ENCODE data around the gene CHST12. TPM values are rescaled to one million over a fixed set of nuclear protein-coding genes. Genes with fewer than 3 reads are reported as not detected.

Gene CHST12
- total and polyA plus RNA-seq, 8 donors = 11.7 to 27.1 (median 15.0) TPM

GRCh38 chr7:2496375-2496774 is 93.0 kb downstream of the CHST12 start:
- Histone ChIP-seq H3K27ac (no peak overlapping the region), H3K9me3 (no peaks in the 10 kb centered on the region), H3K27me3 (peaks cover 0 to 37% of the 10 kb centered on the region in 2 donors), H3K4me3 (no peak overlapping the region), H3K4me1 (peaks cover 0 to 14% of the 10 kb centered on the region in 2 donors), H3K36me3 (no peaks in the 10 kb centered on the region)
- intact Hi-C loops (cut with DNase I) = no loop called here
- ATAC-seq (no peak), DNase-seq (no peak)
- TF ChIP-seq CTCF (IDR thresholded peaks at IDR 0.05) = no peak

- H3K27me3 ChIP-seq = peaks cover 0 to 37% of the 10 kb centered on the region in 2 donors
- ATAC-seq = no peak
- no peak overlapping the region for H3K27ac ChIP-seq
- no peaks in the 10 kb centered on the region for H3K9me3 ChIP-seq
- peaks cover 0 to 14% of the 10 kb centered on the region in 2 donors for H3K4me1 ChIP-seq
- H3K4me3 ChIP-seq = no peak overlapping the region
- intact Hi-C loops (cut with DNase I) = no loop called here
- no peak for DNase-seq
- no peak for TF ChIP-seq CTCF (IDR thresholded peaks at IDR 0.05)
- H3K36me3 ChIP-seq = no peaks in the 10 kb centered on the region
Measured at GRCh38 chr7:2497065-2497464, 93.7 kb downstream of the CHST12 start.

- Histone ChIP-seq H3K9me3 (no peaks in the 10 kb centered on the region), H3K27ac (no peak overlapping the region), H3K27me3 (peaks cover 0 to 37% of the 10 kb centered on the region in 2 donors), H3K4me1 (peaks cover 0 to 14% of the 10 kb centered on the region in 2 donors), H3K36me3 (no peaks in the 10 kb centered on the region), H3K4me3 (no peak overlapping the region)
- intact Hi-C loops (cut with DNase I) = no loop called here
- no peak for TF ChIP-seq CTCF (IDR thresholded peaks at IDR 0.05)
- ATAC-seq (no peak), DNase-seq (peak in 2 of 4 donors; percentile 62 to 81)
Measured at GRCh38 chr7:2497500-2498336, 94.3 kb downstream of the CHST12 start.

Other genes with a start within 250 kb of the CHST12 start
- 10 to 100 TPM; 50.9 to 58.8 TPM for gene MAD1L1, start 170.7 kb upstream of the CHST12 start, total RNA-seq
- 10 to 100 TPM; 21.4 to 23.8 (median 22.1) TPM for gene MAD1L1, start 170.7 kb upstream of the CHST12 start, polyA plus RNA-seq (ENCODE audit: insufficient read length in 6 of 6)
- gene MRM2, start 161.4 kb upstream of the CHST12 start, total RNA-seq = 10 to 100 TPM; 23.0 to 25.7 TPM
- gene MRM2, start 161.4 kb upstream of the CHST12 start, polyA plus RNA-seq (ENCODE audit: insufficient read length in 6 of 6) = 10 to 100 TPM; 27.2 to 36.6 (median 32.3) TPM
- gene NUDT1, start 161.4 kb upstream of the CHST12 start, total RNA-seq = 10 to 100 TPM; 13.1 to 15.1 TPM
- gene NUDT1, start 161.4 kb upstream of the CHST12 start, polyA plus RNA-seq (ENCODE audit: insufficient read length in 6 of 6) = 10 to 100 TPM; 16.6 to 26.3 (median 20.8) TPM
- gene SNX8, start 89.2 kb upstream of the CHST12 start, total RNA-seq = 10 to 100 TPM; 48.2 to 60.5 TPM
- 10 to 100 TPM; 17.0 to 29.8 (median 24.1) TPM for gene SNX8, start 89.2 kb upstream of the CHST12 start, polyA plus RNA-seq (ENCODE audit: insufficient read length in 6 of 6)
- gene EIF3B, start 48.8 kb upstream of the CHST12 start, total RNA-seq = 100 to 1,000 TPM in 1 of 2 donors, 10 to 100 TPM in 1; 91.4 to 131 TPM
- gene EIF3B, start 48.8 kb upstream of the CHST12 start, polyA plus RNA-seq (ENCODE audit: insufficient read length in 6 of 6) = 100 to 1,000 TPM; 142 to 168 (median 159) TPM
- gene GRIFIN, start 72.8 kb downstream of the CHST12 start, total RNA-seq = not detected
- under 1 TPM in 3 of 6 donors, not detected in 3; 0.22 to 0.31 (median 0.26) TPM for gene GRIFIN, start 72.8 kb downstream of the CHST12 start, polyA plus RNA-seq (ENCODE audit: insufficient read length in 6 of 6)
- gene LFNG, start 116.2 kb downstream of the CHST12 start, total RNA-seq = 10 to 100 TPM; 38.0 to 59.2 TPM
- gene LFNG, start 116.2 kb downstream of the CHST12 start, polyA plus RNA-seq (ENCODE audit: insufficient read length in 6 of 6) = 10 to 100 TPM in 3 of 6 donors, 1 to 10 TPM in 3; 5.2 to 12.5 (median 9.9) TPM
- gene BRAT1, start 151.9 kb downstream of the CHST12 start, total RNA-seq = 10 to 100 TPM; 22.5 to 24.7 TPM
- 10 to 100 TPM; 26.2 to 41.4 (median 29.2) TPM for gene BRAT1, start 151.9 kb downstream of the CHST12 start, polyA plus RNA-seq (ENCODE audit: insufficient read length in 6 of 6)
- gene IQCE, start 155.4 kb downstream of the CHST12 start, total RNA-seq = 10 to 100 TPM; 19.0 to 19.3 TPM
- gene IQCE, start 155.4 kb downstream of the CHST12 start, polyA plus RNA-seq (ENCODE audit: insufficient read length in 6 of 6) = 10 to 100 TPM; 14.7 to 25.1 (median 18.3) TPM
- gene TTYH3, start 228.4 kb downstream of the CHST12 start, total RNA-seq = 100 to 1,000 TPM in 1 of 2 donors, 10 to 100 TPM in 1; 82.9 to 105 TPM
- 100 to 1,000 TPM in 4 of 6 donors, 10 to 100 TPM in 2; 93.1 to 153 (median 120) TPM for gene TTYH3, start 228.4 kb downstream of the CHST12 start, polyA plus RNA-seq (ENCODE audit: insufficient read length in 6 of 6)